Endothelial cell of umbilical vein (primary cell): Measurements from ENCODE around the gene IST1.

Source experiments
- EZH2 ChIP-seq: IDR thresholded peaks from 2 replicates; pipeline ENCODE4 v1.6.1; 2012; ENCODE audit warnings: borderline replicate concordance, low read depth, mild to moderate bottlenecking, moderate library complexity, low read length, inconsistent platforms; ENCODE audit not compliant: severe bottlenecking
- FOS ChIP-seq: IDR thresholded peaks from 2 replicates; pipeline ENCODE4 v1.6.1; 2011; ENCODE audit warnings: mild to moderate bottlenecking, low read length, moderate library complexity, borderline replicate concordance; ENCODE audit not compliant: insufficient read depth
- JUN ChIP-seq: IDR thresholded peaks from 2 replicates; pipeline ENCODE4 v1.6.1; 2011; ENCODE audit warnings: borderline replicate concordance, low read depth; ENCODE audit not compliant: insufficient read length, insufficient read depth
- MYC ChIP-seq: IDR thresholded peaks from one replicate; pipeline ENCODE4 v1.6.1; 2011; ENCODE audit warnings: mild to moderate bottlenecking, low read depth, low read length
- POLR2A ChIP-seq: IDR thresholded peaks from 2 replicates; pipeline ENCODE4 v1.6.1; 2012; ENCODE audit warnings: low read depth, mild to moderate bottlenecking, control low read depth, low read length
- POLR2AphosphoS5 ChIP-seq: IDR thresholded peaks from 2 replicates; pipeline ENCODE4 v1.6.1; 2012; ENCODE audit warnings: low read depth, mild to moderate bottlenecking, control low read depth, low read length, moderate library complexity; ENCODE audit not compliant: insufficient read depth
- TF ChIP-seq, protein P1 (sequence below), 2 donors: IDR thresholded peaks; 1 replicate in 1 of 2; 2 replicates in 1 of 2; pipeline ENCODE4 v1.5.1; 2011; ENCODE audit warnings: low read length in 2 of 2, mild to moderate bottlenecking in 2 of 2, moderate library complexity in 2 of 2, control low read depth in 1 of 2, inconsistent platforms in 1 of 2, low read depth in 1 of 2; ENCODE audit not compliant: insufficient read depth in 1 of 2; ENCODE audit errors: extremely low read depth in 1 of 2

DNA sequence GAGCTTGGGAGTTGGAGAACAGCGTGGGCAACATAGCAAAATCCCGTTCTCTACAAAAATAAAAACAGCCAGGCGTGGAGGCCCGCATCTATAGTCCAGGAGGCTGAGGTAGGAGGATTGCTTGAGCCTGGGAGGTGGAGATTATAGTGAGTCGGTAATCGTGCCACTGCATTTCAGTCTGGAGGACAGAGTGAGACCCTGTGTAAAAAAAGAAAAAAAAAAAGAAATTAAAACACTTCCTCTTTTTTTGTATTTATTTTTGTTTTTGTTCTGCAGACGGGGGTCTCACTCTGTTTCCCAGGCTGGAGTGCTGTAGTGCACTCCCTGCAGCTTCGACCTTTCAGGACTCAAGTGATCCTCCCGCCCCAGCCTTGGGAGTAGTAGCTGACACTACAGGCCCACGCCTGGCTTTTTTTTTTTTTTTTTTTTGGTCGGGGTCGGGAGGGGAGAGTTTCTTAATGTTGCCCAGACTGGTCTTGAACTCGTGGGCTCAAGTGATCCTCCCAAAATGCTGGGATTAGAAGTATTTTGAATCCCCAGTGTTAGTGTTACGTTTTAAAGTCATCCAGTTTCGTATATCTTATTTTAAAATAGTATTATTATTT lies 1.5 kb downstream of the IST1 start:
- TF ChIP-seq POLR2A, result no peak
- TF ChIP-seq FOS, result no peak
- TF ChIP-seq JUN, result no peak
- TF ChIP-seq, protein P1, sequence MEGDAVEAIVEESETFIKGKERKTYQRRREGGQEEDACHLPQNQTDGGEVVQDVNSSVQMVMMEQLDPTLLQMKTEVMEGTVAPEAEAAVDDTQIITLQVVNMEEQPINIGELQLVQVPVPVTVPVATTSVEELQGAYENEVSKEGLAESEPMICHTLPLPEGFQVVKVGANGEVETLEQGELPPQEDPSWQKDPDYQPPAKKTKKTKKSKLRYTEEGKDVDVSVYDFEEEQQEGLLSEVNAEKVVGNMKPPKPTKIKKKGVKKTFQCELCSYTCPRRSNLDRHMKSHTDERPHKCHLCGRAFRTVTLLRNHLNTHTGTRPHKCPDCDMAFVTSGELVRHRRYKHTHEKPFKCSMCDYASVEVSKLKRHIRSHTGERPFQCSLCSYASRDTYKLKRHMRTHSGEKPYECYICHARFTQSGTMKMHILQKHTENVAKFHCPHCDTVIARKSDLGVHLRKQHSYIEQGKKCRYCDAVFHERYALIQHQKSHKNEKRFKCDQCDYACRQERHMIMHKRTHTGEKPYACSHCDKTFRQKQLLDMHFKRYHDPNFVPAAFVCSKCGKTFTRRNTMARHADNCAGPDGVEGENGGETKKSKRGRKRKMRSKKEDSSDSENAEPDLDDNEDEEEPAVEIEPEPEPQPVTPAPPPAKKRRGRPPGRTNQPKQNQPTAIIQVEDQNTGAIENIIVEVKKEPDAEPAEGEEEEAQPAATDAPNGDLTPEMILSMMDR (IDR thresholded peaks at IDR 0.05; ENCODE audit: extremely low read depth in 1 of 2, insufficient read depth in 1 of 2, low read depth in 1 of 2, low read length in 2 of 2), result no peak
- TF ChIP-seq EZH2, result no peak
- no peak for TF ChIP-seq MYC
- no peak for TF ChIP-seq POLR2AphosphoS5
